Raji (cell line): ENCODE data around the gene PNP.

Source experiments
- POLR2A ChIP-seq: IDR thresholded peaks from 2 replicates; pipeline ENCODE4 v1.6.1; 2011; ENCODE audit warnings: low read depth, low read length, control low read depth; ENCODE audit not compliant: insufficient read depth

The PNP gene

GRCh38 chr14:20501346-20501745 lies 32.1 kb downstream of the PNP start:
- no peak for TF ChIP-seq POLR2A

GRCh38 chr14:20503898-20504297 lies 34.7 kb downstream of the PNP start:
- no peak for TF ChIP-seq POLR2A

GRCh38 chr14:20508367-20508766 lies 39.2 kb downstream of the PNP start:
- no peak for TF ChIP-seq POLR2A

- no peak for TF ChIP-seq POLR2A
These were observed 43.1 kb downstream of the PNP start for GRCh38 chr14:20512177-20512905.

- no peak for TF ChIP-seq POLR2A
These were observed 46.6 kb downstream of the PNP start for GRCh38 chr14:20515846-20516245.

GRCh38 chr14:20516921-20517320 lies 47.7 kb downstream of the PNP start:
- no peak for TF ChIP-seq POLR2A

GRCh38 chr14:20522332-20522731 lies 53.1 kb downstream of the PNP start:
- no peak for TF ChIP-seq POLR2A

- TF ChIP-seq POLR2A: no peak
These were observed 54.8 kb downstream of the PNP start for GRCh38 chr14:20524027-20524426.
